Measurements from ENCODE around the gene NUP88.
A peak's percentile ranks its signal among the peaks of the same experiment; 100 is the strongest.
"Not testable (repeated sequence)": the region's sequence is repeated elsewhere in the genome, so short reads cannot be mapped to it uniquely, and the experiment has no call there.

NUP88 gene

GRCh38 chr17:5434984-5435383 lies 15.5 kb upstream of the NUP88 start:
- TF ChIP-seq MYC (IDR thresholded peaks at IDR 0.05; ENCODE audit: low read depth, low read length), result no peak
- no peak for TF ChIP-seq MAX (IDR thresholded peaks at IDR 0.05; ENCODE audit: low read depth, low read length)
- TF ChIP-seq CTCF (IDR thresholded peaks at IDR 0.05; ENCODE audit: low read depth, low read length), result no peak
- no peak for TF ChIP-seq POLR2A (IDR thresholded peaks at IDR 0.05; ENCODE audit: extremely low read depth, insufficient read length)
- no peak overlapping the region for H3K4me3 ChIP-seq (ENCODE audit: low read depth, low read length)
- no peak for DNase-seq (ENCODE audit: low read depth)

- no peak overlapping the region for H3K4me3 ChIP-seq (ENCODE audit: low read depth, low read length)
Measured at GRCh38 chr17:5431949-5432556, 12.6 kb upstream of the NUP88 start.

GRCh38 chr17:5431234-5431633 lies 11.8 kb upstream of the NUP88 start:
- TF ChIP-seq CTCF (IDR thresholded peaks at IDR 0.05; ENCODE audit: low read depth, low read length), result peak; percentile 17
- not testable (repeated sequence) for H3K4me3 ChIP-seq (ENCODE audit: low read depth, low read length); DNase-seq (ENCODE audit: low read depth)

More at GRCh38 chr17:5431949-5432556, 12.6 kb upstream of the NUP88 start:
- no peak for DNase-seq (ENCODE audit: low read depth)
- no peak for TF ChIP-seq MAX (IDR thresholded peaks at IDR 0.05; ENCODE audit: low read depth, low read length)
- no peak for TF ChIP-seq POLR2A (IDR thresholded peaks at IDR 0.05; ENCODE audit: extremely low read depth, insufficient read length)
- no peak for TF ChIP-seq CTCF (IDR thresholded peaks at IDR 0.05; ENCODE audit: low read depth, low read length)
- no peak for TF ChIP-seq MYC (IDR thresholded peaks at IDR 0.05; ENCODE audit: low read depth, low read length)

GRCh38 chr17:5430413-5430999 lies 11.0 kb upstream of the NUP88 start:
- no peak for DNase-seq (ENCODE audit: low read depth)
- no peak overlapping the region for H3K4me3 ChIP-seq (ENCODE audit: low read depth, low read length)
- no peak for TF ChIP-seq MYC (IDR thresholded peaks at IDR 0.05; ENCODE audit: low read depth, low read length)
- TF ChIP-seq MAX (IDR thresholded peaks at IDR 0.05; ENCODE audit: low read depth, low read length), result no peak
- no peak for TF ChIP-seq CTCF (IDR thresholded peaks at IDR 0.05; ENCODE audit: low read depth, low read length)
- no peak for TF ChIP-seq POLR2A (IDR thresholded peaks at IDR 0.05; ENCODE audit: extremely low read depth, insufficient read length)

- TF ChIP-seq MAX (IDR thresholded peaks at IDR 0.05; ENCODE audit: low read depth, low read length) (no peak), CTCF (IDR thresholded peaks at IDR 0.05; ENCODE audit: low read depth, low read length) (no peak), MYC (IDR thresholded peaks at IDR 0.05; ENCODE audit: low read depth, low read length) (no peak), POLR2A (IDR thresholded peaks at IDR 0.05; ENCODE audit: extremely low read depth, insufficient read length) (no peak)
- H3K4me3 ChIP-seq (ENCODE audit: low read depth, low read length), result no peak overlapping the region
- DNase-seq (ENCODE audit: low read depth), result no peak
Measured at GRCh38 chr17:5429191-5429887, 9.9 kb upstream of the NUP88 start.

All from NB4 (cell line).